A204.1 (cell line): ENCODE measurements around the gene PCDHA13.
"Not testable (repeated sequence)": the region's sequence is repeated elsewhere in the genome, so short reads cannot be mapped to it uniquely, and the experiment has no call there.

Source experiments
- FAIRE-seq: peaks from 2 replicates; lab custom pipeline; 2012; peaks lifted over from hg19 to GRCh38; lab: Jason Lieb, UNC

The PCDHA13 gene, protein sequence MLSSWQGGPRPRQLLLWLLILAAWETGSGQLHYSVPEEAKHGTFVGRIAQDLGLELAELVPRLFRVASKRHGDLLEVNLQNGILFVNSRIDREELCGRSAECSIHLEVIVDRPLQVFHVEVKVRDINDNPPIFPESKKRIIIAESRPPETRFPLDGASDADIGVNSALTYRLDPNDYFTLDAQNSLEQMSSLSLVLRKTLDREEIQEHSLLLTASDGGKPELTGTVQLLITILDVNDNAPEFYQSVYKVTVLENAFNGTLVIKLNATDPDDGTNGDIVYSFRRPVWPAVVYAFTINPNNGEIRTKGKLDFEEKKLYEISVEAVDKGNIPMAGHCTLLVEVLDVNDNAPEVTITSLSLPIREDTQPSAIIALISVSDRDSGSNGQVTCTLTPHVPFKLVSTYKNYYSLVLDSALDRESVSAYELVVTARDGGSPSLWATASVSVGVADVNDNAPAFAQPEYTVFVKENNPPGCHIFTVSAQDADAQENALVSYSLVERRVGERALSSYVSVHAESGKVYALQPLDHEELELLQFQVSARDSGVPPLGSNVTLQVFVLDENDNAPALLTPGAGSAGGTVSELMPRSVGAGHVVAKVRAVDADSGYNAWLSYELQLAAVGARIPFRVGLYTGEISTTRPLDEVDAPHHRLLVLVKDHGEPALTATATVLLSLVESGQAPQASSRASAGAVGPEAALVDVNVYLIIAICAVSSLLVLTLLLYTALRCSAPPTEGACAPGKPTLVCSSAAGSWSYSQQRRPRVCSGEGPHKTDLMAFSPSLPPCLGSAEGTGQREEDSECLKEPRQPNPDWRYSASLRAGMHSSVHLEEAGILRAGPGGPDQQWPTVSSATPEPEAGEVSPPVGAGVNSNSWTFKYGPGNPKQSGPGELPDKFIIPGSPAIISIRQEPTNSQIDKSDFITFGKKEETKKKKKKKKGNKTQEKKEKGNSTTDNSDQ

DNA sequence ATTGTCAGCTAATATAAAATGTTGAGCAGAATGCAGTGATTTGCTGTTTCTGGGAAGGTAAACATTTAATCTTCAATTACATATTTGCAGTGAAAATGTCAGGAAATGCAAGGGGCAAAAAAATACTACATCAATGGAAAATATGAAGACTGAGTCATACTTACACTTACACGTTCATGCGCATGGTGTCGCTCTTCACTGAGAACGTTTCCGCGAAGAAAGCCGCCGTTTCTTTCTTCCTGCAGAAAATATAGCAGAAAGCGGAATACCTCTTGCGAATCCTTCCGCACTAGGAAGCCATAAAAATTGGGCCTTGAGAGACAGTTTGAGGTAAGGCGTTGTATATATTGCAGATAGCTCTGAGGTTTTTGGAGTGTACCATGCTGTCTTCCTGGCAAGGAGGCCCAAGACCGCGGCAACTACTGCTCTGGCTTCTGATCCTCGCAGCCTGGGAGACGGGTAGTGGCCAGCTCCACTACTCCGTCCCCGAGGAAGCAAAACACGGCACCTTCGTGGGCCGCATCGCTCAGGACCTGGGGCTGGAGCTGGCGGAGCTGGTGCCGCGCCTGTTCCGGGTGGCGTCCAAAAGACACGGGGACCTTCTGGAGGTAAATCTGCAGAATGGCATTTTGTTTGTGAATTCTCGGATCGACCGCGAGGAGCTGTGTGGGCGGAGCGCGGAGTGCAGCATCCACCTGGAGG is at the start of gene PCDHA13:
Gene PCDHA13, plus strand, starts transcription at position 236 of the 702 bp plus-strand sequence. Its CDS starts 145 bp downstream, at position 381.
- FAIRE-seq, result no peak

DNA sequence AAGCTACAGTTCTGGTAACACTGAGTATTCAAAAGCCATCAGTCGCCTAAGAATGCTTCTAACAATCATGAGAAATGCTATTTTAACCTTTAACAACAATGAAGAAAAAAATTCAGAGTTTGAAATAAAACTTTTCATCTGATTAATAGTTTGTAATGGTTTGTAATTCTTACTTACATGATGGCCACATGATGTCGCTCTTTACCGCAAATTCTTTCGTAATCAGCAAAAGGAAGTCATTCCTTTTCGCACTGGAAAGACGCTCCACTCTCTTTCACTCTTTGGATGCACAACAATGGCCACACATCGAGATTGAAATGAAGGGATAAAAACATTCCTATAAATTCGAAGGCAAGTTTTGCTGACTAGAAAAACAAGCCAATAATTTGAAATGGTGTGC is 47.9 kb upstream of the PCDHA13 start, which contains the start of gene PCDHA7:
Gene PCDHA7, plus strand, starts transcription at position 277 of the 400 bp plus-strand sequence. Its CDS starts 115 bp downstream, at position 392.
- FAIRE-seq, result no peak

DNA sequence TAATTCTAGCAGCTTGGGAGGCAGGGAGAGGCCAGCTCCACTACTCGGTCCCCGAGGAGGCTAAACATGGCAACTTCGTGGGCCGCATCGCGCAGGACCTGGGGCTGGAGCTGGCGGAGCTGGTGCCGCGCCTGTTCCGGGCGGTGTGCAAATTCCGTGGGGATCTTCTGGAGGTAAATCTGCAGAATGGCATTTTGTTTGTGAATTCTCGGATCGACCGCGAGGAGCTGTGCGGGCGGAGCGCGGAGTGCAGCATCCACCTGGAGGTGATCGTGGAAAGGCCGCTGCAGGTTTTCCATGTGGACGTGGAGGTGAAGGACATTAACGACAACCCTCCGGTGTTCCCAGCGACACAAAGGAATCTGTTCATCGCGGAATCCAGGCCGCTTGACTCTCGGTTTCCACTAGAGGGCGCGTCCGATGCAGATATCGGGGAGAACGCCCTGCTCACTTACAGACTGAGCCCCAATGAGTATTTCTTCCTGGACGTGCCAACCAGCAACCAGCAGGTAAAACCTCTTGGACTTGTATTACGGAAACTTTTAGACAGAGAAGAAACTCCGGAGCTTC is 47.4 kb upstream of the PCDHA13 start:
- not testable (repeated sequence) for FAIRE-seq

DNA sequence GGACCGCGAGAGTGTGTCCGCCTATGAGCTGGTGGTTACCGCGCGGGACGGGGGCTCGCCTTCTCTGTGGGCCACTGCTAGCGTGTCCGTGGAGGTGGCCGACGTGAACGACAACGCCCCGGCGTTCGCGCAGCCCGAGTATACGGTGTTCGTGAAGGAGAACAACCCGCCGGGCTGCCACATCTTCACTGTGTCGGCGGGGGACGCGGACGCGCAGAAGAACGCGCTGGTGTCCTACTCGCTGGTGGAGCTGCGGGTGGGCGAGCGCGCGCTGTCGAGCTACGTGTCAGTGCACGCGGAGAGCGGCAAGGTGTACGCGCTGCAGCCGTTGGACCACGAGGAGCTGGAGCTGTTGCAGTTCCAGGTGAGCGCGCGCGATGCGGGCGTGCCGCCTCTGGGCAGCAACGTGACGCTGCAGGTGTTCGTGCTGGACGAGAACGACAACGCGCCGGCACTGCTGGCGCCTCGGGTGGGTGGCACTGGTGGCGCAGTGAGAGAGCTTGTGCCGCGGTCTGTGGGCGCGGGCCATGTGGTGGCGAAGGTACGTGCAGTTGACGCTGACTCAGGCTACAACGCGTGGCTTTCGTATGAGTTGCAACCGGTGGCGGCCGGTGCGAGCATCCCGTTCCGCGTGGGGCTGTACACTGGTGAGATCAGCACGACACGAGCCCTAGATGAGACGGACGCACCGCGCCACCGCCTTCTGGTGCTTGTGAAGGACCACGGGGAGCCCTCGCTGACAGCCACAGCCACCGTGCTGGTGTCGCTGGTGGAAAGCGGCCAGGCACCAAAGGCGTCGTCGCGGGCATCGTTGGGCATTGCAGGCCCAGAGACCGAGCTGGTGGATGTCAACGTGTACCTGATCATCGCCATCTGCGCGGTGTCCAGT is 46.1 kb upstream of the PCDHA13 start:
- no peak for FAIRE-seq

DNA sequence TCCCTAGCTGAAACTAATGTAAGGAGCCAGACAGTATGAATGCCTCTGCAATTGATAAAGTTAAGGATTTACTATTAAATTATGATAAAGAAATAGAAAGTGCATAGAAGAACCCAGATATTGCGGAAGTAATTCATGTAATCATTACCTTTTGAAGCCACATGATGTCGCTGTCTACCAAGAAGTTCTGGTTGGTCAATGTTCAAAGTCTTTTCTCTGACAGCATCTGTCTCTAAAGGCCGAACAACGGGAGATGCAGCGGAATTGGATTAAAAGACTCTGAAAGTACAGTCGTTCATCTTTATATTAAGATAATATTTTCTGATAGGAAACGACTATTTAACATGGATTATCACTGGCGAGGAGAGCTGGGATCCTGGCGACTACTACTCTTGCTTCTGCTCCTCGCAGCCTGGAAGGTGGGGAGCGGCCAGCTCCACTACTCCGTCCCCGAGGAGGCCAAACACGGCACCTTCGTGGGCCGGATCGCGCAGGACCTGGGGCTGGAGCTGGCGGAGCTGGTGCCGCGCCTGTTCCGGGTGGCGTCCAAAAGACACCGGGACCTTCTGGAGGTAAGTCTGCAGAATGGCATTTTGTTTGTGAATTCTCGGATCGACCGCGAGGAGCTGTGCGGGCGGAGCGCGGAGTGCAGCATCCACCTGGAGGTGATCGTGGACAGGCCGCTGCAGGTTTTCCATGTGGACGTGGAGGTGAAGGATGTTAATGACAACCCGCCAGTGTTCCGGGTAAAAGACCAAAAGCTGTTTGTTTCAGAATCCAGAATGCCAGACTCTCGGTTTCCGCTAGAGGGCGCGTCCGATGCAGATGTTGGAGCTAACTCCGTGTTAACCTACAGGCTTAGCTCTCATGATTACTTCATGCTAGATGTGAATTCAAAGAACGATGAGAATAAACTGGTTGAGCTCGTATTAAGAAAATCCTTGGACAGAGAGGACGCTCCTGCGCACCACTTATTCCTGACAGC is 40.7 kb upstream of the PCDHA13 start, which contains the start of gene PCDHA8:
Gene PCDHA8, plus strand, starts transcription at position 210 of the 985 bp plus-strand sequence. Its CDS starts 135 bp downstream, at position 345.
- FAIRE-seq, result no peak

DNA sequence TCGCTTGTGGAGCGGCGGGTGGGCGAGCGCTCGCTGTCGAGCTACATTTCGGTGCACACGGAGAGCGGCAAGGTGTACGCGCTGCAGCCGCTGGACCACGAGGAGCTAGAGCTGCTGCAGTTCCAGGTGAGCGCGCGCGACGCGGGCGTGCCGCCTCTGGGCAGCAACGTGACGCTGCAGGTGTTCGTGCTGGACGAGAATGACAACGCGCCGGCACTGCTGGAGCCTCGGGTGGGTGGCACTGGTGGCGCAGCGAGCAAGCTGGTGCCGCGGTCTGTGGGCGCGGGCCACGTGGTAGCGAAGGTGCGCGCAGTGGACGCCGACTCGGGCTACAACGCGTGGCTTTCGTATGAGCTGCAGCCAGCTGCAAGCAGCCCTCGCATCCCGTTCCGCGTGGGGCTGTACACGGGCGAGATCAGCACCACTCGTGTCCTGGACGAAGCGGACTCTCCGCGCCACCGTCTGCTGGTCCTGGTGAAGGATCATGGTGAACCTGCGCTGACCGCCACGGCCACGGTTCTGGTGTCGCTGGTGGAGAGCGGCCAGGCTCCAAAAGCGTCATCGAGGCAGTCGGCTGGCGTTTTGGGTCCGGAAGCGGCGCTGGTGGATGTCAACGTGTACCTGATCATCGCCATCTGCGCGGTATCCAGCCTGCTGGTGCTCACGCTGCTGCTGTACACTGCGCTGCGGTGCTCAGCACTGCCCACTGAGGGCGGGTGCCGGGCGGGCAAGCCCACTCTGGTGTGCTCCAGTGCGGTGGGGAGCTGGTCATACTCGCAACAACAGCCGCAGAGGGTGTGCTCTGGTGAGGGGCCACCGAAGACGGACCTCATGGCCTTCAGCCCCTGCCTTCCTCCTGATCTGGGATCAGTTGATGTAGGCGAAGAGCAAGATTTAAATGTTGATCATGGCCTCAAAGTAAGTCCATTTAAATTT is 38.9 kb upstream of the PCDHA13 start:
- no peak for FAIRE-seq

DNA sequence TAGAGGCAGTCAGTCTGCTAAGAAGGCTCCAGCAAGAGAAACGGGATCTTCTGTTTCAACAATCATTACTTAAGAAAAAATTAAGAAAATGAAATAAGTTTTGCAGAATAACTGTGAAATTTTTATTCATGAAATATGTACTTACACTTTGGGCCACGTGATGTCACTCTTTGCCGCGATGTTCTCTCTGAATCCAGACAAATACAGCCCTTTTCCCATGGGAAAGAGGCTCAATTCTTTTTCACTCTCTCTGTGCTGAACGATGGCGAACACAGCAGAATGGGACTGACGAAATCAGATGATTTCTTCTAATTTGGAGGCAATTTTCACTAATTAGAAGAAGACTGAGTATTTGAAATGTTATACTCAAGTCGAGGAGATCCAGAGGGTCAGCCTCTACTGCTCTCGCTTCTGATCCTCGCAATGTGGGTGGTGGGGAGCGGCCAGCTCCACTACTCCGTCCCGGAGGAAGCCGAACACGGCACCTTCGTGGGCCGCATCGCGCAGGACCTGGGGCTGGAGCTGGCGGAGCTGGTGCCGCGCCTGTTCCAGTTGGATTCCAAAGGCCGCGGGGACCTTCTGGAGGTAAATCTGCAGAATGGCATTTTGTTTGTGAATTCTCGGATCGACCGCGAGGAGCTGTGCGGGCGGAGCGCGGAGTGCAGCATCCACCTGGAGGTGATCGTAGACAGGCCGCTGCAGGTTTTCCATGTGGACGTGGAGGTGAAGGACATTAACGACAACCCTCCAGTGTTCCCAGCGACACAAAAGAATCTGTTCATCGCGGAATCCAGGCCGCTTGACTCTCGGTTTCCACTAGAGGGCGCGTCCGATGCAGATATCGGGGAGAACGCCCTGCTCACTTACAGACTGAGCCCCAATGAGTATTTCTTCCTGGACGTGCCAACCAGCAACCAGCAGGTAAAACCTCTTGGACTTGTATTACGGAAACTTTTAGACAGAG is 33.5 kb upstream of the PCDHA13 start, which contains the start of gene PCDHA9:
Gene PCDHA9, plus strand, starts transcription at position 244 of the 964 bp plus-strand sequence. Its CDS starts 114 bp downstream, at position 358.
- FAIRE-seq, result not testable (repeated sequence)

DNA sequence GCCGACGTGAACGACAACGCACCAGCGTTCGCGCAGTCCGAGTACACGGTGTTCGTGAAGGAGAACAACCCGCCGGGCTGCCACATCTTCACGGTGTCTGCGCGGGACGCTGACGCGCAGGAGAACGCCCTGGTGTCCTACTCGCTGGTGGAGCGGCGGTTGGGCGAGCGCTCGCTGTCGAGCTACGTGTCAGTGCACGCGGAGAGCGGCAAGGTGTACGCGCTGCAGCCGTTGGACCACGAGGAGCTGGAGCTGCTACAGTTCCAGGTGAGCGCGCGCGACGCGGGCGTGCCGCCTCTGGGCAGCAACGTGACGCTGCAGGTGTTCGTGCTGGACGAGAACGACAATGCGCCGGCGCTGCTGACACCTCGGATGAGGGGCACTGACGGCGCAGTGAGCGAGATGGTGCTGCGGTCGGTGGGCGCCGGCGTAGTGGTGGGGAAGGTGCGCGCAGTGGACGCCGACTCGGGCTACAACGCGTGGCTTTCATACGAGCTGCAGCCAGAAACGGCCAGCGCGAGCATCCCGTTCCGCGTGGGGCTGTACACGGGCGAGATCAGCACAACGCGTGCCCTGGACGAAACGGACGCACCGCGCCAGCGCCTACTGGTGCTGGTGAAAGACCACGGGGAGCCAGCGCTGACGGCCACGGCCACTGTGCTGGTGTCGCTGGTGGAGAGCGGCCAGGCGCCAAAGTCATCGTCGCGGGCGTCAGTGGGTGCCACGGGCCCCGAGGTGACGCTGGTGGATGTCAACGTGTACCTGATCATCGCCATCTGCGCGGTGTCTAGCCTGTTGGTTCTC is 31.9 kb upstream of the PCDHA13 start:
- FAIRE-seq, result not testable (repeated sequence)

DNA sequence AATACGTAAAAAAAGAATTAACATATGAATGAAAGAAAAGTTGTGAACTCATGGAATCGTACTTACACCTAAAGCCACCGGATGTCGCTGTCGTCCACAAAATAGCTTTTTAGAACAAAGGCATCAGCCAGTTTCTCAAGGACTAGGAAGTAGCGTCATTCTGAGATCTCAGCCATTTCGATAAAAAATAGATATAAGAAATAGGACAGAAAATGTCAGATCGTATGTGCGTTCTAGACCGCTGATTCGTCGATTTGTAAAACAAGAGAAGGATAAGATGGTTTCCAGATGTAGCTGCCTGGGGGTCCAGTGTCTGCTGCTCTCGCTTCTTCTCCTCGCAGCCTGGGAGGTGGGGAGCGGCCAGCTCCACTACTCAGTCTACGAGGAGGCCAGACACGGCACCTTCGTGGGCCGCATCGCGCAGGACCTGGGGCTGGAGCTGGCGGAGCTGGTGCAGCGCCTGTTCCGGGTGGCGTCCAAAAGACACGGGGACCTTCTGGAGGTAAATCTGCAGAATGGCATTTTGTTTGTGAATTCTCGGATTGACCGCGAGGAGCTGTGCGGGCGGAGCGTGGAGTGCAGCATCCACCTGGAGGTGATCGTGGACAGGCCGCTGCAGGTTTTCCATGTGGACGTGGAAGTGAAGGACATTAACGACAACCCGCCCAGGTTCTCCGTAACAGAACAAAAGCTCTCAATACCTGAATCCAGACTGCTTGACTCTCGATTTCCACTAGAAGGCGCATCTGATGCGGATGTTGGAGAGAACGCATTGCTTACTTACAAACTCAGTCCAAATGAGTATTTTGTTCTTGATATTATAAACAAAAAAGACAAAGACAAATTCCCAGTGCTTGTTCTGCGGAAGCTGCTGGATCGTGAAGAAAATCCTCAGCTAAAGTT is 25.9 kb upstream of the PCDHA13 start, which contains the start of gene PCDHA10:
Gene PCDHA10, plus strand, starts transcription at position 126 of the 903 bp plus-strand sequence. Its CDS starts 152 bp downstream, at position 278.
- peak; percentile 98 for FAIRE-seq

DNA sequence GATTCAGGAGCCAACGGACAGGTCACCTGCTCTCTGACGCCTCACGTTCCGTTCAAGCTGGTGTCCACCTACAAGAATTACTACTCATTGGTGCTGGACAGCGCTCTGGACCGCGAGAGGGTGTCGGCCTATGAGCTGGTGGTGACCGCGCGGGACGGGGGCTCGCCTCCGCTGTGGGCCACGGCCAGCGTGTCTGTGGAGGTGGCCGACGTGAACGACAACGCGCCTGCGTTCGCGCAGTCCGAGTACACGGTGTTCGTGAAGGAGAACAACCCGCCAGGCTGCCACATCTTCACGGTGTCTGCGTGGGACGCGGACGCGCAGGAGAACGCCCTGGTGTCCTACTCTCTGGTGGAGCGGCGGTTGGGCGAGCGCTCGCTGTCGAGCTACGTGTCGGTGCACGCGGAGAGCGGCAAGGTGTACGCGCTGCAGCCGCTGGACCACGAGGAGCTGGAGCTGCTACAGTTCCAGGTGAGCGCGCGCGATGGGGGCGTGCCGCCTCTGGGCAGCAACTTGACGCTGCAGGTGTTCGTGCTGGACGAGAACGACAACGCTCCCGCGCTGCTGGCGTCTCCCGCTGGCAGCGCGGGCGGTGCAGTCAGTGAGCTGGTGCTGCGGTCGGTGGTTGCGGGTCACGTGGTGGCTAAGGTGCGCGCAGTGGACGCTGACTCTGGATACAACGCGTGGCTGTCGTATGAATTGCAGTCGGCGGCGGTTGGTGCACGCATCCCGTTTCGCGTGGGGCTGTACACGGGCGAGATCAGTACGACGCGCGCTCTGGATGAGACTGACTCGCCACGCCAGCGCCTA is 24.5 kb upstream of the PCDHA13 start:
- FAIRE-seq, result no peak

DNA sequence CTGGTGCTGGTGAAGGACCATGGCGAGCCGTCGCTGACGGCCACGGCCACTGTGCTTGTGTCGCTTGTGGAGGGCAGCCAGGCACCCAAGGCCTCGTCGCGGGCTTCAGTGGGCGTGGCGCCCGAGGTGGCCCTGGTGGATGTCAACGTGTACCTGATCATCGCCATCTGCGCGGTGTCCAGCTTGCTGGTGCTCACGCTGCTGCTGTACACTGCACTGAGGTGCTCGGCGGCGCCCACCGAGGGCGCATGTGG is 24.0 kb upstream of the PCDHA13 start:
- no peak for FAIRE-seq

DNA sequence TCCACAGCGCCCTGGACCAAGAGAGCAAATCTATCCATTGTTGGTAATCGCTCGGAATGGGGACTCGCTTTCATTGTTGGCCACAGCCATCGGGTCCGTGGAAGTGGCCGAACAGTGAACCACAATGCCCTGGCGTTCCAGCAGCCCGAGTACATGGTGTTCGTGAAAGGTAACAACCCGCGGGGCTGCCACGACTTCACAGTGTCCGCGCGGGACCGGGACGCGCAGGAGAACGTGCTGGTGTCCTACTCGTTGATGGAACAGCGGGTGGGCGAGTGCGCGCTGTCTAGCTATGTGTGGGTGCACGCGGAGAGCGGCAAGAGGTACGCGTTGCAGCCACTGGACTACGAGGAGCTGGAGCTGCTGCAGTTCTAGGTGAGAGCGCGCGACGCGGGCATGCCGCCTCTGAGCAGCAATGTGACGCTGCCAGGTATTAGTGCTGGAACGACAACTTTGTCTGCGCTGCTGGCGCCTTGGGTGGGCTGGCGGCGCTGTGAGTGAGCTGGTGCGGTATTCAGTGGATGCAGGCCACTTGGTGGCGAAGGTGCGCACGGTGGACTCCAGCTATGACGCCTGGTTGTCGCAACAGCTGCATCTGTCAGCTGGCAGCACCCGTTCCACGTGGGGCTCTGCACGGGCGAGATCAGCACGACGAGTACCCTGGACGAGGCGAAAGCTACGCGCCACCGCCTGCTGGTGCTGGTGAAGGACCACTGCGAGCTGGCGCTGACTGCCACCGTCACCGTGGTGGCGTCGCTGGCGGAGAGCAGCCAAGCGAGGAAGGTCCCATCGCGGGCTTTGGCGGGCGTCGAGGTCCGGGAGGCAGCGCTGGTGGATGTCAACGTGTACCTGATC is 19.3 kb upstream of the PCDHA13 start:
- FAIRE-seq, result no peak
